Measurements from ENCODE around the gene PHKB. TPM values are rescaled to one million over a fixed set of nuclear protein-coding genes. Genes with fewer than 3 reads are reported as not detected.
"Not testable (repeated sequence)": the region's sequence is repeated elsewhere in the genome, so short reads cannot be mapped to it uniquely, and the experiment has no call there.

Gene PHKB
- total and polyA plus RNA-seq, 4 experiments from 2014 or later, result 29.4 to 56.4 (median 41.6) TPM

GRCh38 chr16:47523342-47524006 is 62.3 kb downstream of the PHKB start:
- Mint-ChIP-seq H3K27ac (peak overlapping the region in 3 of 7 donors; percentile 10 to 43 (median 30)), H3K4me3 (peak overlapping the region in 1 of 8 donors; percentile 8), H3K9me3 (peaks cover 0 to 2% (median 0%) of the 10 kb centered on the region in 8 donors), H3K27me3 (no peaks in the 10 kb centered on the region), H3K4me1 (peaks cover 5 to 17% (median 13%) of the 10 kb centered on the region in 4 donors), H3K36me3 (peaks cover 31 to 42% of the 10 kb centered on the region in 2 donors)
- POLR2A ChIA-PET (ENCODE audit: partially characterized antibody), result no interaction called here
- Histone ChIP-seq H3K36me3 (ENCODE audit: insufficient read depth, low read length) (no peaks in the 10 kb centered on the region), H3K27ac (ENCODE audit: low read depth, low read length) (no peak overlapping the region), H3K9me3 (ENCODE audit: control insufficient read depth in 1 of 2, low read length in 2 of 2) (no peaks in the 10 kb centered on the region), H3K4me1 (ENCODE audit: insufficient read depth, low read length) (peaks cover 7% of the 10 kb centered on the region), H3K27me3 (ENCODE audit: insufficient read depth, low read length) (no peaks in the 10 kb centered on the region), H3K4me3 (ENCODE audit: low read length in 2 of 2) (no peak overlapping the region)
- intact Hi-C loops (cut with micrococcal nuclease), result no loop called here
- CTCF ChIA-PET (ENCODE audit: partially characterized antibody), result no interaction called here
- no peak for DNase-seq

GRCh38 chr16:47524007-47524405 is 62.9 kb downstream of the PHKB start:
- CTCF ChIA-PET (ENCODE audit: partially characterized antibody), result no interaction called here

GRCh38 chr16:47528431-47528830 is 67.3 kb downstream of the PHKB start:
- ChIA-PET POLR2A (ENCODE audit: partially characterized antibody) (interaction anchor here (0.9 kb wide), 1 partner anchor 19 kb away, joined by 3 read pairs; no protein-coding TSS in a partner anchor), CTCF (ENCODE audit: partially characterized antibody) (no interaction called here)
- H3K27me3 Mint-ChIP-seq, result no peaks in the 10 kb centered on the region
- peaks cover 0 to 4% (median 0%) of the 10 kb centered on the region in 8 donors for H3K9me3 Mint-ChIP-seq
- H3K4me1 Mint-ChIP-seq, result peaks cover 1 to 7% (median 4%) of the 10 kb centered on the region in 4 donors
- peaks cover 14 to 30% of the 10 kb centered on the region in 2 donors for H3K36me3 Mint-ChIP-seq
- no peak overlapping the region for H3K27ac Mint-ChIP-seq
- Histone ChIP-seq H3K36me3 (ENCODE audit: insufficient read depth, low read length) (no peaks in the 10 kb centered on the region), H3K4me3 (ENCODE audit: low read length in 2 of 2) (no peak overlapping the region), H3K4me1 (ENCODE audit: insufficient read depth, low read length) (peaks cover 2% of the 10 kb centered on the region), H3K9me3 (ENCODE audit: control insufficient read depth in 1 of 2, low read length in 2 of 2) (no peaks in the 10 kb centered on the region), H3K27ac (ENCODE audit: low read depth, low read length) (no peak overlapping the region), H3K27me3 (ENCODE audit: insufficient read depth, low read length) (no peaks in the 10 kb centered on the region)
- intact Hi-C loops (cut with micrococcal nuclease), result no loop called here
- H3K4me3 Mint-ChIP-seq, result no peak overlapping the region
- DNase-seq, result no peak

More at GRCh38 chr16:47524007-47524405, 62.9 kb downstream of the PHKB start:
- peaks cover 5 to 17% (median 13%) of the 10 kb centered on the region in 4 donors for H3K4me1 Mint-ChIP-seq
- Histone ChIP-seq H3K36me3 (ENCODE audit: insufficient read depth, low read length) (no peaks in the 10 kb centered on the region), H3K27ac (ENCODE audit: low read depth, low read length) (no peak overlapping the region), H3K9me3 (ENCODE audit: control insufficient read depth in 1 of 2, low read length in 2 of 2) (no peaks in the 10 kb centered on the region), H3K27me3 (ENCODE audit: insufficient read depth, low read length) (no peaks in the 10 kb centered on the region), H3K4me1 (ENCODE audit: insufficient read depth, low read length) (peaks cover 7% of the 10 kb centered on the region), H3K4me3 (ENCODE audit: low read length in 2 of 2) (no peak overlapping the region)
- no peak overlapping the region for H3K4me3 Mint-ChIP-seq
- no peak for DNase-seq
- H3K27ac Mint-ChIP-seq, result peak overlapping the region in 1 of 7 donors; percentile 43
- H3K27me3 Mint-ChIP-seq, result no peaks in the 10 kb centered on the region
- POLR2A ChIA-PET (ENCODE audit: partially characterized antibody), result no interaction called here
- peaks cover 30 to 41% of the 10 kb centered on the region in 2 donors for H3K36me3 Mint-ChIP-seq
- peaks cover 0 to 2% (median 0%) of the 10 kb centered on the region in 8 donors for H3K9me3 Mint-ChIP-seq
- intact Hi-C loops (cut with micrococcal nuclease), result no loop called here

GRCh38 chr16:47533744-47534292 is 72.7 kb downstream of the PHKB start:
- Histone ChIP-seq H3K9me3 (ENCODE audit: control insufficient read depth in 1 of 2, low read length in 2 of 2) (no peaks in the 10 kb centered on the region), H3K27me3 (ENCODE audit: insufficient read depth, low read length) (no peaks in the 10 kb centered on the region), H3K27ac (ENCODE audit: low read depth, low read length) (no peak overlapping the region), H3K4me1 (ENCODE audit: insufficient read depth, low read length) (peaks cover 7% of the 10 kb centered on the region), H3K4me3 (ENCODE audit: low read length in 2 of 2) (no peak overlapping the region), H3K36me3 (ENCODE audit: insufficient read depth, low read length) (no peaks in the 10 kb centered on the region)
- peak in 1 of 5 donors; percentile 12 for DNase-seq
- Mint-ChIP-seq H3K9me3 (peaks cover 0 to 18% (median 9%) of the 10 kb centered on the region in 8 donors), H3K27ac (no peak overlapping the region), H3K27me3 (no peaks in the 10 kb centered on the region), H3K4me1 (peaks cover 0 to 10% (median 6%) of the 10 kb centered on the region in 4 donors), H3K4me3 (no peak overlapping the region), H3K36me3 (peaks cover 44 to 56% of the 10 kb centered on the region in 2 donors)
- ChIA-PET CTCF (ENCODE audit: partially characterized antibody) (no interaction called here), POLR2A (ENCODE audit: partially characterized antibody) (no interaction called here)
- intact Hi-C loops (cut with micrococcal nuclease), result no loop called here

GRCh38 chr16:47538472-47538871 is 77.3 kb downstream of the PHKB start:
- H3K9me3 ChIP-seq (ENCODE audit: control insufficient read depth in 1 of 2, low read length in 2 of 2), result no peaks in the 10 kb centered on the region
- Mint-ChIP-seq H3K9me3 (peaks cover 0 to 61% (median 39%) of the 10 kb centered on the region in 8 donors), H3K4me1 (peaks cover 0 to 10% (median 7%) of the 10 kb centered on the region in 4 donors), H3K27ac (peak overlapping the region in 4 of 7 donors; percentile 37 to 70 (median 57)), H3K36me3 (peaks cover 68 to 71% of the 10 kb centered on the region in 2 donors), H3K4me3 (no peak overlapping the region), H3K27me3 (no peaks in the 10 kb centered on the region)
- H3K27ac ChIP-seq (ENCODE audit: low read depth, low read length), result no peak overlapping the region
- intact Hi-C loops (cut with micrococcal nuclease), result no loop called here
- CTCF ChIA-PET (ENCODE audit: partially characterized antibody), result no interaction called here
- peaks cover 7% of the 10 kb centered on the region for H3K4me1 ChIP-seq (ENCODE audit: insufficient read depth, low read length)
- POLR2A ChIA-PET (ENCODE audit: partially characterized antibody), result no interaction called here
- no peaks in the 10 kb centered on the region for H3K27me3 ChIP-seq (ENCODE audit: insufficient read depth, low read length)
- no peak for DNase-seq
- no peak overlapping the region for H3K4me3 ChIP-seq (ENCODE audit: low read length in 2 of 2)
- H3K36me3 ChIP-seq (ENCODE audit: insufficient read depth, low read length), result no peaks in the 10 kb centered on the region

- H3K27me3 Mint-ChIP-seq; H3K4me1 ChIP-seq (ENCODE audit: insufficient read depth, low read length); H3K27me3 ChIP-seq (ENCODE audit: insufficient read depth, low read length); H3K4me3 Mint-ChIP-seq; CTCF ChIA-PET (ENCODE audit: partially characterized antibody); H3K27ac ChIP-seq (ENCODE audit: low read depth, low read length); H3K36me3 ChIP-seq (ENCODE audit: insufficient read depth, low read length); intact Hi-C loops (cut with micrococcal nuclease); DNase-seq; POLR2A ChIA-PET (ENCODE audit: partially characterized antibody); H3K4me3 ChIP-seq (ENCODE audit: low read length in 2 of 2); H3K27ac Mint-ChIP-seq; H3K9me3 ChIP-seq (ENCODE audit: control insufficient read depth in 1 of 2, low read length in 2 of 2): not testable (repeated sequence)
- H3K9me3 Mint-ChIP-seq, result peaks cover 0 to 75% (median 51%) of the 10 kb centered on the region in 8 donors
- peaks cover 0 to 17% (median 9%) of the 10 kb centered on the region in 4 donors for H3K4me1 Mint-ChIP-seq
- peaks cover 71 to 73% of the 10 kb centered on the region in 2 donors for H3K36me3 Mint-ChIP-seq
These were observed 78.9 kb downstream of the PHKB start for GRCh38 chr16:47539707-47540670.

- H3K9me3 ChIP-seq (ENCODE audit: control insufficient read depth in 1 of 2, low read length in 2 of 2); intact Hi-C loops (cut with micrococcal nuclease): not testable (repeated sequence)
- peaks cover 73 to 78% of the 10 kb centered on the region in 2 donors for H3K36me3 Mint-ChIP-seq
These were observed 80.0 kb downstream of the PHKB start for GRCh38 chr16:47541135-47541534.

More at GRCh38 chr16:47541135-47541534, 80.0 kb downstream of the PHKB start:
- peaks cover 0 to 17% (median 11%) of the 10 kb centered on the region in 4 donors for H3K4me1 Mint-ChIP-seq
- H3K4me3 Mint-ChIP-seq; H3K4me3 ChIP-seq (ENCODE audit: low read length in 2 of 2); DNase-seq; H3K27me3 Mint-ChIP-seq; H3K27ac Mint-ChIP-seq; H3K4me1 ChIP-seq (ENCODE audit: insufficient read depth, low read length); H3K36me3 ChIP-seq (ENCODE audit: insufficient read depth, low read length); H3K27me3 ChIP-seq (ENCODE audit: insufficient read depth, low read length); H3K27ac ChIP-seq (ENCODE audit: low read depth, low read length); POLR2A ChIA-PET (ENCODE audit: partially characterized antibody): not testable (repeated sequence)
- CTCF ChIA-PET (ENCODE audit: partially characterized antibody), result interaction anchor here (0.7 kb wide), 1 partner anchor 62 kb away, joined by 4 read pairs; no protein-coding TSS in a partner anchor
- peaks cover 0 to 85% (median 60%) of the 10 kb centered on the region in 8 donors for H3K9me3 Mint-ChIP-seq
